GM23338 (cell line): Measurements from ENCODE around the gene ETV6. TPM values are rescaled to one million over a fixed set of nuclear protein-coding genes. Genes with fewer than 3 reads are reported as not detected.

ENCODE experiments used
- ATAC-seq: fragments of 200-7000 bp; cut with Tn5 transposase; 3 replicates; pipeline ENCODE4 v1.9.1; 2020
- DNase-seq: peaks from one replicate; pipeline ENCODE4 v3.0.0-alpha.2; 2015; ENCODE audit warnings: low spot score
- H2AFZ ChIP-seq: fragments of 200-600 bp; sonication (generic); 2 replicates; pipeline ENCODE4 v1.8.0; 2016; ENCODE audit warnings: antibody characterized with exemption, mild to moderate bottlenecking, moderate library complexity
- H3F3A ChIP-seq: fragments of 200-600 bp; sonication (generic); replicated peaks from 2 replicates; pipeline ENCODE4 v1.8.0; 2017; ENCODE audit warnings: antibody characterized with exemption, mixed run types, low read depth
- H3K27ac ChIP-seq: fragments of 200-600 bp; sonication (generic); 2 replicates; pipeline ENCODE4 v1.6.1; 2016; ENCODE audit warnings: low read depth
- H3K27me3 ChIP-seq: fragments of 200-600 bp; sonication (generic); 2 replicates; pipeline ENCODE4 v1.8.0; 2016; ENCODE audit warnings: mild to moderate bottlenecking, mixed run types, moderate library complexity; ENCODE audit not compliant: insufficient read depth
- H3K36me3 ChIP-seq: fragments of 200-600 bp; sonication (generic); 2 replicates; pipeline ENCODE4 v1.8.0; 2016; ENCODE audit warnings: mild to moderate bottlenecking; ENCODE audit not compliant: insufficient read depth
- H3K4me1 ChIP-seq: fragments of 200-600 bp; sonication (generic); 2 replicates; pipeline ENCODE4 v1.8.0; 2016; ENCODE audit warnings: mild to moderate bottlenecking, moderate library complexity; ENCODE audit not compliant: insufficient read depth
- H3K4me2 ChIP-seq: fragments of 200-600 bp; sonication (generic); 2 replicates; pipeline ENCODE4 v1.7.1; 2017; ENCODE audit warnings: mixed run types
- H3K4me3 ChIP-seq: fragments of 200-600 bp; sonication (generic); 2 replicates; pipeline ENCODE4 v1.6.1; 2016; ENCODE audit warnings: mixed run types
- H3K79me2 ChIP-seq: fragments of 200-600 bp; sonication (generic); replicated peaks from 2 replicates; pipeline ENCODE4 v1.8.0; 2017; ENCODE audit warnings: mild to moderate bottlenecking; ENCODE audit not compliant: insufficient read depth
- H3K9me2 ChIP-seq: fragments of 200-600 bp; sonication (generic); 2 replicates; pipeline ENCODE4 v1.8.0; 2017; ENCODE audit not compliant: insufficient read depth
- H4K20me1 ChIP-seq: fragments of 200-600 bp; sonication (generic); replicated peaks from 2 replicates; pipeline ENCODE4 v1.8.0; 2017; ENCODE audit warnings: mild to moderate bottlenecking; ENCODE audit not compliant: insufficient read depth
- H3K27ac Mint-ChIP-seq: 2 replicates; pipeline ENCODE4 v1.8.0; 2020; ENCODE audit warnings: inconsistent platforms, mild to moderate bottlenecking, moderate library complexity, mixed read lengths
- H3K27me3 Mint-ChIP-seq: 3 replicates; pipeline ENCODE4 v1.8.0; 2022; ENCODE audit warnings: low read depth, mild to moderate bottlenecking, moderate library complexity, mixed read lengths, inconsistent platforms; ENCODE audit not compliant: insufficient read depth, poor library complexity
- H3K36me3 Mint-ChIP-seq: 3 replicates; pipeline ENCODE4 v1.8.0; 2021; ENCODE audit warnings: low read depth, mild to moderate bottlenecking, inconsistent platforms, moderate library complexity, mixed read lengths
- H3K4me1 Mint-ChIP-seq: 3 replicates; pipeline ENCODE4 v1.8.0; 2020; ENCODE audit warnings: mild to moderate bottlenecking, inconsistent platforms, mixed read lengths
- H3K4me3 Mint-ChIP-seq: 3 replicates; pipeline ENCODE4 v1.8.0; 2021; ENCODE audit warnings: moderate library complexity, mild to moderate bottlenecking, inconsistent platforms, mixed read lengths
- H3K9me3 Mint-ChIP-seq: 3 replicates; pipeline ENCODE4 v1.8.0; 2020; ENCODE audit warnings: moderate library complexity, mild to moderate bottlenecking, inconsistent platforms, mixed read lengths
- CREB1 ChIP-seq: fragments of 250-450 bp; sonication (Bioruptor Pico); IDR thresholded peaks from 2 replicates; pipeline ENCODE4 v1.5.0; 2020; ENCODE audit warnings: low read depth, mild to moderate bottlenecking, moderate library complexity
- CTCF ChIP-seq, 2 experiments: fragments of 200-600 bp in 1 of 2; sonication (generic) in 1 of 2; conservative IDR thresholded peaks; 2 replicates each; pipeline versions ENCODE4 v1.5.1 to v1.6.1; 2016 to 2017; ENCODE audit warnings: antibody characterized with exemption in 2 of 2, low read depth in 2 of 2, mild to moderate bottlenecking in 2 of 2, moderate library complexity in 1 of 2
- ETS1 ChIP-seq: IDR thresholded peaks from 2 replicates; pipeline ENCODE4 v1.6.1; 2016; ENCODE audit warnings: antibody characterized with exemption
- EZH2phosphoT487 ChIP-seq: fragments of 200-600 bp; sonication (generic); IDR thresholded peaks from one replicate; pipeline ENCODE4 v1.8.1; 2018; ENCODE audit warnings: antibody characterized with exemption; ENCODE audit not compliant: unreplicated experiment
- JUNB ChIP-seq: IDR thresholded peaks from one replicate; pipeline ENCODE4 v1.6.1; 2016; ENCODE audit warnings: antibody characterized with exemption; ENCODE audit not compliant: unreplicated experiment
- NANOG ChIP-seq: IDR thresholded peaks from 2 replicates; pipeline ENCODE4 v1.6.1; 2016; ENCODE audit warnings: antibody characterized with exemption, borderline replicate concordance
- POLR2AphosphoS5 ChIP-seq: IDR thresholded peaks from 2 replicates; pipeline ENCODE4 v1.6.1; 2016; ENCODE audit warnings: antibody characterized with exemption, low read depth
- ZNF462 ChIP-seq: fragments of 250-450 bp; sonication (Bioruptor Pico); IDR thresholded peaks from 2 replicates; pipeline ENCODE4 v1.5.0; 2020; ENCODE audit warnings: mild to moderate bottlenecking, moderate library complexity
- polyA plus RNA-seq: library from polyadenylated mRNA; unstranded; fragments of >200 nt; fragmentation: Nextera tagmentation; extraction: Ambion mirVana; gene quantifications from 2 replicates; pipeline ENCODE4 v1.2.1, GENCODE V29; 2016
- total RNA-seq: library from RNA; depleted of rRNA; stranded (reverse); fragments of >200 nt; shearing (Covaris generic); gene quantifications from 2 replicates; pipeline ENCODE4 v1.2.3, GENCODE V29; 2014

ETV6 gene
- total and polyA plus RNA-seq, 2 experiments from 2014 or later = 7.5 to 15.1 TPM

- Histone ChIP-seq H3K4me1 (peaks cover 5% of the 10 kb centered on the region), H3K4me3 (no peak overlapping the region), H3K4me2 (no peak overlapping the region), H3K79me2 (peaks cover 42% of the 10 kb centered on the region), H3K36me3 (no peaks in the 10 kb centered on the region), H3K9me2 (no peaks in the 10 kb centered on the region), H4K20me1 (no peaks in the 10 kb centered on the region), H2AFZ (no peak overlapping the region), H3K27me3 (no peaks in the 10 kb centered on the region), H3K27ac (no peak overlapping the region), H3F3A (no peaks in the 10 kb centered on the region)
- Mint-ChIP-seq H3K4me1 (peaks cover 24% of the 10 kb centered on the region), H3K9me3 (no peaks in the 10 kb centered on the region), H3K4me3 (no peak overlapping the region), H3K36me3 (no peaks in the 10 kb centered on the region), H3K27me3 (peaks cover 3% of the 10 kb centered on the region), H3K27ac (no peak overlapping the region; the same call in 1 of the 2 replicates)
- DNase-seq (no peak), ATAC-seq (no peak)
- TF ChIP-seq ZNF462 (CRISPR knock-in tag) = no peak
- no peak for TF ChIP-seq CREB1 (CRISPR knock-in tag)
- TF ChIP-seq ETS1 = no peak
- TF ChIP-seq EZH2phosphoT487 = no peak
- no peak for TF ChIP-seq POLR2AphosphoS5
Measured at GRCh38 chr12:11687528-11687927, 38.1 kb downstream of the ETV6 start.

GRCh38 chr12:11688379-11688778, 38.9 kb downstream of the ETV6 start:
- no peak overlapping the region for H2AFZ ChIP-seq
- no peaks in the 10 kb centered on the region for H3K27me3 ChIP-seq
- no peak overlapping the region; the same call in 1 of the 2 replicates for H3K27ac Mint-ChIP-seq
- H4K20me1 ChIP-seq = no peaks in the 10 kb centered on the region
- peaks cover 24% of the 10 kb centered on the region for H3K4me1 Mint-ChIP-seq
- H3K4me1 ChIP-seq = peaks cover 5% of the 10 kb centered on the region
- no peaks in the 10 kb centered on the region for H3K36me3 ChIP-seq
- H3F3A ChIP-seq = no peaks in the 10 kb centered on the region
- H3K27ac ChIP-seq = peak overlapping the region; percentile 65; the same call in 1 of the 2 replicates
- H3K4me3 Mint-ChIP-seq = no peak overlapping the region
- H3K4me2 ChIP-seq = no peak overlapping the region
- H3K9me3 Mint-ChIP-seq = no peaks in the 10 kb centered on the region
- DNase-seq (no peak), ATAC-seq (no peak; the same call in 2 of the 3 replicates)
- no peaks in the 10 kb centered on the region for H3K36me3 Mint-ChIP-seq
- peaks cover 35% of the 10 kb centered on the region for H3K79me2 ChIP-seq
- H3K4me3 ChIP-seq = no peak overlapping the region
- H3K9me2 ChIP-seq = no peaks in the 10 kb centered on the region
- H3K27me3 Mint-ChIP-seq = peaks cover 3% of the 10 kb centered on the region
- TF ChIP-seq JUNB (no peak), NANOG (no peak), POLR2AphosphoS5 (no peak), CTCF (conservative IDR thresholded peaks at IDR 0.05; ENCODE audit: low read depth in 2 of 2) (no peak)
